Raji (cell line): ENCODE data around the gene SCMH1.

Experiments
- POLR2A ChIP-seq: IDR thresholded peaks from 2 replicates; pipeline ENCODE4 v1.6.1; 2011; ENCODE audit warnings: low read depth, low read length, control low read depth; ENCODE audit not compliant: insufficient read depth

The SCMH1 gene

GRCh38 chr1:41268154-41268770 is 26.2 kb upstream of the SCMH1 start:
- no peak for TF ChIP-seq POLR2A

GRCh38 chr1:41261926-41262618 is 20.0 kb upstream of the SCMH1 start:
- no peak for TF ChIP-seq POLR2A

GRCh38 chr1:41260768-41261167 is 18.7 kb upstream of the SCMH1 start:
- no peak for TF ChIP-seq POLR2A

- TF ChIP-seq POLR2A = no peak
These were observed 17.1 kb upstream of the SCMH1 start for GRCh38 chr1:41259221-41259620.

- no peak for TF ChIP-seq POLR2A
These were observed 13.9 kb upstream of the SCMH1 start for GRCh38 chr1:41255978-41256377.

- TF ChIP-seq POLR2A = no peak
These were observed 7.2 kb upstream of the SCMH1 start for GRCh38 chr1:41249319-41249718.

GRCh38 chr1:41246568-41246967 is 4.5 kb upstream of the SCMH1 start:
- no peak for TF ChIP-seq POLR2A

- no peak for TF ChIP-seq POLR2A
These were observed 3.6 kb upstream of the SCMH1 start for GRCh38 chr1:41245659-41246058.

GRCh38 chr1:41243079-41243385 is 926 bp upstream of the SCMH1 start:
- no peak for TF ChIP-seq POLR2A

- TF ChIP-seq POLR2A = no peak; the same call in 1 of the 2 replicates
These were observed 404 bp upstream of the SCMH1 start for GRCh38 chr1:41242342-41243078.

GRCh38 chr1:41241354-41241748 is 755 bp downstream of the SCMH1 start:
- peak; percentile 59 for TF ChIP-seq POLR2A

- no peak for TF ChIP-seq POLR2A
These were observed 1.2 kb downstream of the SCMH1 start for GRCh38 chr1:41240781-41241353.

GRCh38 chr1:41239988-41240610 is 2.0 kb downstream of the SCMH1 start:
- no peak for TF ChIP-seq POLR2A

- TF ChIP-seq POLR2A = no peak
These were observed 3.7 kb downstream of the SCMH1 start for GRCh38 chr1:41238311-41238988.

- no peak for TF ChIP-seq POLR2A
These were observed 5.3 kb downstream of the SCMH1 start for GRCh38 chr1:41236781-41237180.

- no peak for TF ChIP-seq POLR2A
These were observed 6.2 kb downstream of the SCMH1 start for GRCh38 chr1:41235893-41236292.

- TF ChIP-seq POLR2A = no peak
These were observed 8.4 kb downstream of the SCMH1 start for GRCh38 chr1:41233708-41234107.
